B cell (primary cell): ENCODE results near the gene RIN3.

ENCODE experiments used
- EZH2 ChIP-seq: IDR thresholded peaks from 2 replicates; pipeline ENCODE4 v1.6.1; 2012; ENCODE audit warnings: borderline replicate concordance, low read depth, mild to moderate bottlenecking, moderate library complexity, low read length; ENCODE audit not compliant: insufficient read depth, poor library complexity, severe bottlenecking
- TF ChIP-seq, protein P1 (sequence below): fragments of 200-600 bp; IDR thresholded peaks from one replicate; pipeline ENCODE4 v1.8.0; 2022; ENCODE audit warnings: antibody characterized with exemption, mild to moderate bottlenecking

DNA sequence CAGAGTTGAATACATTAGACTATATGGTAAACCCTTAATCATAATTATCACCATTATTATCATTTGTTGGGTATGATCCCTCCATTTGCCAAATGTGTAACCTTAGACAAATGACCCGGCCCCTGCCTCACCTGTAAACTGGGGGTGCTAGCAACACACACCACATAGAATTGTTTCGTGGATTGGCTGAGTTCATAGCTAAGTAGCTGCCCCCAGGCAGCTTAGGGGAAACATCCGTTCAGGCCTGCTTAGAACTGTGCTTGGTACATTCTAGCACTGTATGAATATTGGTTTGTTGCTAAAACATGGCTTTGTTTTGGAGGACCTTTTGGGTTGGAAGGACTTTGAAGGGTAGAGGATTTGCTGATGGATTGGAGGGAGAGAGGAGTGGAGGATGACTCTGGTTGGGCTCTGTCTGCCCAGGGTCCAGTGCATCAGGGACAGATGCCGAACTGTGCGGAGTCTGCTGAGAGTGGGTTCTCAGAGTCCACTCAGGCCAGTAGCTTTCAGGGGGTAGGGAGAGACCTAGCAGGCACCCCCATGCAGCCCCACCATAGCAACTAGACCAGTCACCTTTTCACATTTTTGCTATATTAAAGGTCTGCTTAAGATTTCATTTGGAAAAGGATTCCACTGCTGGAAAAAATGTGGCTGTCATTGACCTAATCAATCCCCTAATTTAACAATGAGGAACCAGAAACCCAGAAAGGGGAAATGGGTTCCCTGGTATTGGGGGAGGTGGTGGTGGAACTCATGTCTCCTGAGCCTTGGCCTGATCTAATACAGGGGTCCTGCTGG, 2.2 kb downstream of the RIN3 start:
- TF ChIP-seq, protein P1, sequence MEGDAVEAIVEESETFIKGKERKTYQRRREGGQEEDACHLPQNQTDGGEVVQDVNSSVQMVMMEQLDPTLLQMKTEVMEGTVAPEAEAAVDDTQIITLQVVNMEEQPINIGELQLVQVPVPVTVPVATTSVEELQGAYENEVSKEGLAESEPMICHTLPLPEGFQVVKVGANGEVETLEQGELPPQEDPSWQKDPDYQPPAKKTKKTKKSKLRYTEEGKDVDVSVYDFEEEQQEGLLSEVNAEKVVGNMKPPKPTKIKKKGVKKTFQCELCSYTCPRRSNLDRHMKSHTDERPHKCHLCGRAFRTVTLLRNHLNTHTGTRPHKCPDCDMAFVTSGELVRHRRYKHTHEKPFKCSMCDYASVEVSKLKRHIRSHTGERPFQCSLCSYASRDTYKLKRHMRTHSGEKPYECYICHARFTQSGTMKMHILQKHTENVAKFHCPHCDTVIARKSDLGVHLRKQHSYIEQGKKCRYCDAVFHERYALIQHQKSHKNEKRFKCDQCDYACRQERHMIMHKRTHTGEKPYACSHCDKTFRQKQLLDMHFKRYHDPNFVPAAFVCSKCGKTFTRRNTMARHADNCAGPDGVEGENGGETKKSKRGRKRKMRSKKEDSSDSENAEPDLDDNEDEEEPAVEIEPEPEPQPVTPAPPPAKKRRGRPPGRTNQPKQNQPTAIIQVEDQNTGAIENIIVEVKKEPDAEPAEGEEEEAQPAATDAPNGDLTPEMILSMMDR, result no peak
- no peak for TF ChIP-seq EZH2
